Gastrocnemius medialis (tissue), 4 donors: ENCODE results near the gene MRPS12. TPM values are rescaled to one million over a fixed set of nuclear protein-coding genes. Genes with fewer than 3 reads are reported as not detected.

Experiments
- ATAC-seq, 2 donors: fragments of 150-250 bp; one replicate each; pipeline ENCODE4 v1.9.1; 2016
- DNase-seq, 2 donors: peaks; one replicate each; pipeline ENCODE4 v3.0.0-alpha.2; 2019
- H3K27ac ChIP-seq, 4 donors: fragments of 200-600 bp; sonication (generic); 1 replicate in 1 of 4; 2 replicates in 3 of 4; pipeline ENCODE4 v1.5.1; 2016 to 2018; ENCODE audit warnings: mild to moderate bottlenecking in 2 of 4, moderate library complexity in 1 of 4
- H3K27me3 ChIP-seq, 3 donors: fragments of 200-600 bp; sonication (generic) in 2 of 3; 1 replicate in 1 of 3; 2 replicates in 2 of 3; pipeline versions ENCODE4 v1.5.1 to v1.6.0; 2016 to 2019; ENCODE audit warnings: mild to moderate bottlenecking in 1 of 3, moderate library complexity in 1 of 3
- H3K36me3 ChIP-seq, 2 donors: fragments of 200-600 bp; sonication (generic) in 1 of 2; one replicate each; pipeline ENCODE4 v1.5.1; 2017 to 2018
- H3K4me1 ChIP-seq, 2 donors: fragments of 200-600 bp; sonication (generic) in 1 of 2; one replicate each; pipeline ENCODE4 v1.5.1; 2016 to 2017; ENCODE audit warnings: mild to moderate bottlenecking in 2 of 2
- H3K4me3 ChIP-seq, 4 donors: fragments of 200-600 bp; sonication (generic) in 3 of 4; 1 replicate in 1 of 4; 2 replicates in 3 of 4; pipeline ENCODE4 v1.5.1; 2016 to 2019; ENCODE audit warnings: mild to moderate bottlenecking in 2 of 4
- H3K9me3 ChIP-seq, 3 donors: fragments of 200-600 bp; sonication (generic) in 2 of 3; 1 replicate in 1 of 3; 2 replicates in 2 of 3; pipeline ENCODE4 v1.5.1; 2016 to 2019
- CTCF ChIP-seq, 5 experiments: fragments of 450-650 bp in 3 of 5; fragments of 200-600 bp in 2 of 5; sonication (generic) in 2 of 5; IDR thresholded peaks in 4 of 5; conservative IDR thresholded peaks in 1 of 5; 1 replicate in 4 of 5; 2 replicates in 1 of 5; pipeline ENCODE4 v1.5.1; 2016 to 2019; ENCODE audit warnings: antibody characterized with exemption in 5 of 5, mild to moderate bottlenecking in 3 of 5, moderate library complexity in 3 of 5
- POLR2A ChIP-seq, 2 donors: fragments of 450-650 bp; IDR thresholded peaks; one replicate each; pipeline ENCODE4 v1.6.1; 2017; ENCODE audit warnings: antibody characterized with exemption in 2 of 2, mild to moderate bottlenecking in 2 of 2, moderate library complexity in 2 of 2
- in situ Hi-C, 4 donors: fragments of 200-750 bp; cut with MboI; loops; one replicate each; pipeline versions ENCODE4 v1.15.0 to v1.8.0; 2017; ENCODE audit warnings: low sequenced_read_pairs in 4 of 4
- intact Hi-C: fragments of 100-400 bp; cut with DNase I; formaldehyde crosslinking; loops from one replicate; pipeline ENCODE4 v1.15.1; 2023; ENCODE audit warnings: low total_unique reads
- total RNA-seq, 4 donors: library from RNA; depleted of rRNA; stranded (reverse); fragments of >200 nt; gene quantifications; one replicate each; pipeline versions ENCODE4 v1.1.0 to v1.2.3, GENCODE V29; 2016

Gene MRPS12
- total RNA-seq, 4 donors from 2014 or later, result 20.0 to 49.8 (median 36.1) TPM

GRCh38 chr19:38911388-38912001 lies 19.2 kb upstream of the MRPS12 start:
- Histone ChIP-seq H3K4me3 (no peak overlapping the region), H3K27ac (no peak overlapping the region), H3K27me3 (no peaks in the 10 kb centered on the region), H3K9me3 (no peaks in the 10 kb centered on the region), H3K4me1 (no peaks in the 10 kb centered on the region), H3K36me3 (peaks cover 0 to 31% of the 10 kb centered on the region in 2 donors)
- ATAC-seq (no peak), DNase-seq (no peak)
- intact Hi-C loops, result no loop called here
- TF ChIP-seq POLR2A (IDR thresholded peaks at IDR 0.05) (no peak), CTCF (IDR thresholded peaks at IDR 0.05 in 4 of 5, conservative IDR thresholded peaks at IDR 0.05 in 1 of 5) (no peak)
- in situ Hi-C loops, result loop anchor here in 2 of 4 donors (25.0 kb wide), 1 partner anchor 174 kb away; the partner anchor contains the start of gene CAPN12 (in 2 of the 2)

GRCh38 chr19:38912600-38913514 lies 17.9 kb upstream of the MRPS12 start:
- Histone ChIP-seq H3K9me3 (no peaks in the 10 kb centered on the region), H3K4me1 (no peaks in the 10 kb centered on the region), H3K27ac (no peak overlapping the region), H3K36me3 (peaks cover 0 to 18% of the 10 kb centered on the region in 2 donors), H3K27me3 (no peaks in the 10 kb centered on the region), H3K4me3 (no peak overlapping the region)
- ATAC-seq, result no peak
- DNase-seq, result no peak
- no peak for TF ChIP-seq CTCF (IDR thresholded peaks at IDR 0.05 in 4 of 5, conservative IDR thresholded peaks at IDR 0.05 in 1 of 5)
- TF ChIP-seq POLR2A (IDR thresholded peaks at IDR 0.05), result no peak
- in situ Hi-C loops (loop anchor here in 2 of 4 donors (25.0 kb wide), 1 partner anchor 176 kb away; the partner anchor contains the start of gene CAPN12 (in 2 of the 2)), intact Hi-C loops (no loop called here)

- Histone ChIP-seq H3K27me3 (no peaks in the 10 kb centered on the region), H3K27ac (no peak overlapping the region), H3K4me1 (no peaks in the 10 kb centered on the region), H3K9me3 (no peaks in the 10 kb centered on the region), H3K36me3 (peaks cover 0 to 9% of the 10 kb centered on the region in 2 donors), H3K4me3 (no peak overlapping the region)
- in situ Hi-C loops (loop anchor here in 2 of 4 donors (25.0 kb wide), 1 partner anchor 177 kb away; the partner anchor contains the start of gene CAPN12 (in 2 of the 2)), intact Hi-C loops (no loop called here)
- TF ChIP-seq CTCF (IDR thresholded peaks at IDR 0.05 in 4 of 5, conservative IDR thresholded peaks at IDR 0.05 in 1 of 5) (no peak), POLR2A (IDR thresholded peaks at IDR 0.05) (no peak)
- no peak for DNase-seq
- no peak for ATAC-seq
Observed at GRCh38 chr19:38913958-38914357, 16.8 kb upstream of the MRPS12 start.

- TF ChIP-seq POLR2A (IDR thresholded peaks at IDR 0.05) (no peak), CTCF (IDR thresholded peaks at IDR 0.05 in 4 of 5, conservative IDR thresholded peaks at IDR 0.05 in 1 of 5) (no peak)
- H3K27ac ChIP-seq, result no peak overlapping the region
- H3K27me3 ChIP-seq, result no peaks in the 10 kb centered on the region
- DNase-seq, result no peak
- peaks cover 0 to 9% of the 10 kb centered on the region in 2 donors for H3K36me3 ChIP-seq
- H3K9me3 ChIP-seq, result no peaks in the 10 kb centered on the region
- intact Hi-C loops, result no loop called here
- H3K4me1 ChIP-seq, result no peaks in the 10 kb centered on the region
- H3K4me3 ChIP-seq, result no peak overlapping the region
- ATAC-seq, result no peak
- in situ Hi-C loops, result loop anchor here in 2 of 4 donors (25.0 kb wide), 1 partner anchor 178 kb away; the partner anchor contains the start of gene CAPN12 (in 2 of the 2)
Observed at GRCh38 chr19:38915329-38916321, 15.1 kb upstream of the MRPS12 start.
